B cell (primary cell): Measurements from ENCODE around the gene BRICD5. TPM values are rescaled to one million over a fixed set of nuclear protein-coding genes. Genes with fewer than 3 reads are reported as not detected.

Experiments used
- ATAC-seq: fragments of 200-7000 bp; cut with Tn5 transposase; one replicate; pipeline ENCODE4 v1.10.0; 2021; ENCODE audit warnings: low read depth, mild to moderate bottlenecking, moderate number of reproducible peaks, moderate library complexity
- CTCF ChIA-PET: fragments of 350-600 bp; sonication (Branson Sonifier 250); formaldehyde crosslinking; loops from one replicate; lab custom pipeline; 2021; ENCODE audit warnings: antibody characterized with exemption, inconsistent platforms; lab: Charles Lee
- POLR2A ChIA-PET: fragments of 350-600 bp; sonication (Branson Sonifier 250); formaldehyde crosslinking; loops from one replicate; lab custom pipeline; 2021; ENCODE audit warnings: antibody characterized with exemption; lab: Charles Lee
- DNase-seq: peaks from one replicate; pipeline ENCODE4 v3.0.0; 2013
- H2AFZ ChIP-seq: 2 replicates; pipeline ENCODE4 v1.6.1; 2012; ENCODE audit warnings: mild to moderate bottlenecking, low read depth, low read length; ENCODE audit not compliant: insufficient read depth, poor library complexity, severe bottlenecking
- H3K27ac ChIP-seq, 2 donors: 1 replicate in 1 of 2; 2 replicates in 1 of 2; pipeline ENCODE4 v1.5.1; 2012 to 2013; ENCODE audit warnings: low read length in 2 of 2, mild to moderate bottlenecking in 2 of 2, moderate library complexity in 1 of 2
- H3K27me3 ChIP-seq, 4 experiments: fragments of 200-600 bp in 1 of 4; sonication (generic) in 1 of 4; replicated peaks in 1 of 4; 1 replicate in 2 of 4; 2 replicates in 2 of 4; pipeline versions ENCODE4 v1.6.1 to v1.7.0; 2013 to 2016; ENCODE audit warnings: low read length in 3 of 4, mild to moderate bottlenecking in 2 of 4, mixed read lengths in 1 of 4, moderate library complexity in 1 of 4; ENCODE audit not compliant: insufficient read depth in 4 of 4, control insufficient read depth in 3 of 4; ENCODE audit errors: control extremely low read depth in 1 of 4
- H3K36me3 ChIP-seq, 2 experiments: replicated peaks in 1 of 2; 1 replicate in 1 of 2; 2 replicates in 1 of 2; pipeline versions ENCODE4 v1.6.1 to v1.7.1; 2013; ENCODE audit warnings: low read length in 1 of 2; ENCODE audit not compliant: insufficient read depth in 2 of 2, control insufficient read depth in 1 of 2; ENCODE audit errors: control extremely low read depth in 1 of 2, extremely low read depth in 1 of 2
- H3K4me1 ChIP-seq, 2 donors: fragments of 200-600 bp in 1 of 2; sonication (generic) in 1 of 2; 1 replicate in 1 of 2; 2 replicates in 1 of 2; pipeline versions ENCODE4 v1.5.1 to v1.6.1; 2013 to 2017; ENCODE audit warnings: low read length in 2 of 2; ENCODE audit not compliant: control insufficient read depth in 2 of 2, insufficient read depth in 2 of 2
- H3K4me2 ChIP-seq: replicated peaks from 2 replicates; pipeline ENCODE3; 2012; ENCODE audit warnings: mild to moderate bottlenecking, low read depth, low read length; ENCODE audit not compliant: poor library complexity, severe bottlenecking
- H3K4me3 ChIP-seq, 5 experiments: fragments of 200-600 bp in 1 of 5; sonication (generic) in 1 of 5; 1 replicate in 3 of 5; 2 replicates in 2 of 5; pipeline versions ENCODE4 v1.5.1 to v1.7.0; 2011 to 2016; ENCODE audit warnings: low read length in 4 of 5, mild to moderate bottlenecking in 4 of 5, low read depth in 2 of 5, control low read depth in 1 of 5, moderate library complexity in 1 of 5; ENCODE audit not compliant: insufficient read depth in 1 of 5; ENCODE audit errors: control extremely low read depth in 1 of 5, extremely low read depth in 1 of 5
- H3K79me2 ChIP-seq: fragments of 200-600 bp; sonication (generic); one replicate; pipeline ENCODE4 v1.6.0; 2016; ENCODE audit warnings: low read length; ENCODE audit not compliant: control insufficient read depth, insufficient read depth
- H3K9ac ChIP-seq: fragments of 200-600 bp; sonication (generic); 2 replicates; pipeline ENCODE4 v1.6.1; 2017; ENCODE audit warnings: mild to moderate bottlenecking, low read length, moderate library complexity
- H3K9me3 ChIP-seq, 3 donors: one replicate each; pipeline versions ENCODE4 v1.6.1 to v1.7.1; 2013; ENCODE audit warnings: low read length in 2 of 3; ENCODE audit not compliant: control insufficient read depth in 2 of 3, insufficient read depth in 1 of 3; ENCODE audit errors: control extremely low read depth in 1 of 3
- H4K20me1 ChIP-seq: 2 replicates; pipeline ENCODE4 v1.6.0; 2012; ENCODE audit warnings: mild to moderate bottlenecking, low read length; ENCODE audit not compliant: insufficient read depth, control insufficient read depth, poor library complexity, severe bottlenecking
- H3K27ac Mint-ChIP-seq: one replicate; pipeline ENCODE4 v1.8.0; 2021; ENCODE audit warnings: mixed read lengths
- H3K27me3 Mint-ChIP-seq: one replicate; pipeline ENCODE4 v1.8.0; 2021; ENCODE audit warnings: mixed read lengths
- H3K4me1 Mint-ChIP-seq: one replicate; pipeline ENCODE4 v1.8.0; 2021; ENCODE audit warnings: mixed read lengths
- H3K4me3 Mint-ChIP-seq: one replicate; pipeline ENCODE4 v1.8.0; 2021; ENCODE audit warnings: mixed read lengths
- H3K9me3 Mint-ChIP-seq: one replicate; pipeline ENCODE4 v1.8.0; 2022; ENCODE audit warnings: mixed read lengths; ENCODE audit not compliant: insufficient read depth
- EZH2 ChIP-seq: IDR thresholded peaks from 2 replicates; pipeline ENCODE4 v1.6.1; 2012; ENCODE audit warnings: borderline replicate concordance, low read depth, mild to moderate bottlenecking, moderate library complexity, low read length; ENCODE audit not compliant: insufficient read depth, poor library complexity, severe bottlenecking
- WGBS: methylation state at CpG from one replicate; pipeline ENCODE4 v1.1.5; 2013; ENCODE audit warnings: missing lambda C conversion rate; ENCODE audit not compliant: insufficient coverage; 5-methylcytosine and 5-hydroxymethylcytosine counted together
- intact Hi-C: fragments of 100-400 bp; cut with micrococcal nuclease; formaldehyde crosslinking; loops from one replicate; pipeline ENCODE4 v1.10.0; 2022
- polyA plus RNA-seq: library from polyadenylated mRNA; depleted of rRNA; stranded (reverse); fragments of >200 nt; gene quantifications from 2 replicates; pipeline ENCODE4 v1.2.3, GENCODE V29; 2012
- total RNA-seq, 2 donors: library from RNA; stranded (reverse); fragments of 120-200 nt in 1 of 2; gene quantifications; 1 replicate in 1 of 2; 2 replicates in 1 of 2; pipeline versions ENCODE4 v1.2.3 to v1.2.4, GENCODE V29; 2013 to 2022
- TF ChIP-seq, protein P1 (sequence below): fragments of 200-600 bp; IDR thresholded peaks from one replicate; pipeline ENCODE4 v1.8.0; 2022; ENCODE audit warnings: antibody characterized with exemption, mild to moderate bottlenecking

Gene BRICD5
- total and polyA plus RNA-seq, 2 donors (not counting 1 experiment from before 2014, with no cell fraction given): 11.9 to 18.3 TPM

DNA sequence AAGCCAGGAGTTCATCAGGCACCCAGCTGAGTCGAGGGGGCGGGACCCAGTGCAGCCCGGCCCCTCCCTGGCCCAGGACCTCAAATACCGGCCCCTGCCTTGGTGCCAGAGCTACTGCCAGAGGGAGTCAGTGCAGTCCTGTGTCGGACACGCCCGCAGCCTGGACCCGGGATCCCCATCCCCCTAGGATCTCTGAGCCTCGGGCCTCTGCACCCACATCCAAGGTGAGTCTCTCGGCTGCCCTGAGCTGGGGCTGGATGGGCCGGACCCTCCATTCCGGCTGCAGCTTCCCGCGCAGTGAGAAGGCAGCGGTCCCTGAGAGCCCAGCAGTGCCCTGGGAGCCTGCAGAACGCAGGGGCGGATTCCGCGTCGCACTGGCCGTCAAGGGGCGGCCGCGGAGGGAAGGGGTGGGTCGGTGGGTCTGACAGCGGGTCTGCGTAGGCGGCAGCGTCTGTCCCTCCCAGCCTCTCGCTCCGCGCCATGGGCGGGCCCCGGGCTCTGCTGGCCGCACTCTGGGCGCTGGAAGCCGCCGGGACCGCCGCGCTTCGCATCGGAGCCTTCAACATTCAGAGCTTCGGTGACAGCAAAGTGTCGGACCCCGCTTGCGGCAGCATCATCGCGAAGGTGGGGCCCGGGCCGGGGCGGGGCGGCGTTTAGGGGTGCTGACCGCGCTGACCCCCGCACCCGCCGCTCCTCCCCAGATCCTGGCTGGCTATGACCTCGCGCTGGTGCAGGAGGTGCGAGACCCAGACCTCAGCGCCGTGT is 25.9 kb upstream of the BRICD5 start, which contains the start of gene DNASE1L2:
Gene DNASE1L2 (plus strand): TSS at position 108 of the 765 bp plus-strand sequence. CDS start 373 bp downstream, at position 481.
- TF ChIP-seq, protein P1, sequence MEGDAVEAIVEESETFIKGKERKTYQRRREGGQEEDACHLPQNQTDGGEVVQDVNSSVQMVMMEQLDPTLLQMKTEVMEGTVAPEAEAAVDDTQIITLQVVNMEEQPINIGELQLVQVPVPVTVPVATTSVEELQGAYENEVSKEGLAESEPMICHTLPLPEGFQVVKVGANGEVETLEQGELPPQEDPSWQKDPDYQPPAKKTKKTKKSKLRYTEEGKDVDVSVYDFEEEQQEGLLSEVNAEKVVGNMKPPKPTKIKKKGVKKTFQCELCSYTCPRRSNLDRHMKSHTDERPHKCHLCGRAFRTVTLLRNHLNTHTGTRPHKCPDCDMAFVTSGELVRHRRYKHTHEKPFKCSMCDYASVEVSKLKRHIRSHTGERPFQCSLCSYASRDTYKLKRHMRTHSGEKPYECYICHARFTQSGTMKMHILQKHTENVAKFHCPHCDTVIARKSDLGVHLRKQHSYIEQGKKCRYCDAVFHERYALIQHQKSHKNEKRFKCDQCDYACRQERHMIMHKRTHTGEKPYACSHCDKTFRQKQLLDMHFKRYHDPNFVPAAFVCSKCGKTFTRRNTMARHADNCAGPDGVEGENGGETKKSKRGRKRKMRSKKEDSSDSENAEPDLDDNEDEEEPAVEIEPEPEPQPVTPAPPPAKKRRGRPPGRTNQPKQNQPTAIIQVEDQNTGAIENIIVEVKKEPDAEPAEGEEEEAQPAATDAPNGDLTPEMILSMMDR: no peak
- TF ChIP-seq EZH2: no peak
- Histone ChIP-seq H3K27me3 (peaks cover 0 to 27% (median 11%) of the 10 kb centered on the region in 4 experiments), H3K4me3 (no peak within 1 kb of the TSS), H3K4me1 (peaks cover 12 to 15% of the 10 kb centered on the region in 2 donors), H4K20me1 (peaks cover 14% of the 10 kb centered on the region), H3K27ac (no peak within 1 kb of the TSS), H3K79me2 (no peaks in the 10 kb centered on the region), H2AFZ (no peak within 1 kb of the TSS), H3K36me3 (peaks cover 0 to 37% of the 10 kb centered on the region in 2 experiments), H3K9me3 (peaks cover 0 to 5% (median 0%) of the 10 kb centered on the region in 3 donors), H3K9ac (no peak within 1 kb of the TSS), H3K4me2 (peak within 1 kb of the TSS; percentile 37)
- ATAC-seq (no peak), DNase-seq (no peak)
- H3K4me1 Mint-ChIP-seq: peaks cover 1% of the 10 kb centered on the region
- no peak within 1 kb of the TSS for H3K27ac Mint-ChIP-seq
- WGBS: 24% methylated on average over 64 of the region's 64 CpGs
- ChIA-PET POLR2A (interaction anchor here (0.6 to 1.4 kb wide), 2 partner anchors 15 to 18 kb away, joined by 4 to 6 read pairs; partner anchors contain the start of gene ECI1), CTCF (no interaction called here)
- intact Hi-C loops: no loop called here
- no peak within 1 kb of the TSS for H3K4me3 Mint-ChIP-seq
- no peaks in the 10 kb centered on the region for H3K9me3 Mint-ChIP-seq
- H3K27me3 Mint-ChIP-seq: peaks cover 3% of the 10 kb centered on the region
